ENCODE measurements around the gene WIPF1. TPM values are rescaled to one million over a fixed set of nuclear protein-coding genes. Genes with fewer than 3 reads are reported as not detected.
A peak's percentile ranks its signal among the peaks of the same experiment; 100 is the strongest.

The WIPF1 gene
- total RNA-seq, 1 donor from 2014 or later, result 20.4 TPM

DNA sequence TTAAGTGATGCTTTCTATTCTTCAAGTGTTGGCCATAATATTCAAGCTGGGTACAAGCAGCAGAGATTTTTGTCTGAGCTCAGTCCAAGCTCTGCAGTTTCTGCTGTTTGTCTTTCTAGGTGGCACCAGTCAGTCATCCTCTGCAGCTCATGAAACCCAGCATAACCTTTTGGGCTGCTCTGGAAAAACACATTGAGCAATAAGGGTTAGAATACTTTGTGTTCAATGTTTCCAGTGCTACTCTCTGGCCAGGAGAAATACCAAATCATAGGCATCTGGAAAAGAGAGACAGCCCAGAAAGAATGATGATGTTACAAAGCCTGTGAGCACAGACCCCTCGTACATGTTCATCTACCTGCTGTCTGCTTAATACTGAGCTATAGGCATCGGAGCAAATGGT, 19.5 kb upstream of the WIPF1 start:
- H3K27ac ChIP-seq, result peak overlapping the region; percentile 17
- intact Hi-C loops (cut with DNase I), result no loop called here

DNA sequence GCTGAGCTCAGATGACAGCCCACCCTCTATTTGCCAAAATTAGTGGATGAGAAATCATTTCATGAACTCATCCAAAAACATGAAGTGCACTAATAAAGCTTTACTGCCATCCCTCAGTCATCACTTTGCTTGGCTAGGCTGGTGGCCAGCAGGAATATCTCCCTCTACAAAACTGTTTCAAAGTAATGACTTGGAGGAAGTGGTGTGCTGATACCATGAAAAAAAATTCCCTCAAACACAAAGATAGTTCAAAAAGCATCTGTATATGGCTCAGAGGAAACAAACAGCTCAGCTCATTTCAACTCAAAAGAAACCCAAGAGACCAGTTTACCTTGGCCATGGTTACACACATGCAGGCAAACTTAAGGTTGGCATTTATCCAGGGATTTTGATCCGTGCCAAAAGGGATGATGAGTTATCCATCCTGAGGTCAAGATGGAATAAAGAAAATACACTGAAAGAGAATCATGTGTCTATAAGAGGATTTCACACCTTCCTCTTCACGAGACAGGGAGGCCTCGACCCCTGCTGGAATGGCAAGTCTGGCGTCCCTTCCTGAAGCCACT, 18.4 kb upstream of the WIPF1 start:
- no peak overlapping the region for H3K4me3 ChIP-seq
- peak overlapping the region; percentile 6 for H3K27ac ChIP-seq
- H3K9me3 ChIP-seq, result no peaks in the 10 kb centered on the region
- DNase-seq (ENCODE audit: extremely low spot score in 2 of 2), result no peak
- TF ChIP-seq POLR2A (IDR thresholded peaks at IDR 0.05) (no peak), POLR2AphosphoS5 (IDR thresholded peaks at IDR 0.05; ENCODE audit: insufficient read depth in 1 of 2, low read depth in 1 of 2) (no peak), CTCF (IDR thresholded peaks at IDR 0.05) (no peak)
- H3K27me3 ChIP-seq, result no peaks in the 10 kb centered on the region
- peaks cover 56% of the 10 kb centered on the region for H3K4me1 ChIP-seq
- intact Hi-C loops (cut with DNase I), result no loop called here
- no peaks in the 10 kb centered on the region for H3K36me3 ChIP-seq

More for the DNA sequence above, 19.5 kb upstream of the WIPF1 start:
- no peak overlapping the region for H3K4me3 ChIP-seq
- H3K9me3 ChIP-seq, result no peaks in the 10 kb centered on the region
- H3K36me3 ChIP-seq, result no peaks in the 10 kb centered on the region
- H3K27me3 ChIP-seq, result no peaks in the 10 kb centered on the region
- no peak for TF ChIP-seq POLR2AphosphoS5 (IDR thresholded peaks at IDR 0.05; ENCODE audit: insufficient read depth in 1 of 2, low read depth in 1 of 2)
- no peak for TF ChIP-seq CTCF (IDR thresholded peaks at IDR 0.05)
- TF ChIP-seq POLR2A (IDR thresholded peaks at IDR 0.05), result no peak
- DNase-seq (ENCODE audit: extremely low spot score in 2 of 2), result no peak
- peaks cover 45% of the 10 kb centered on the region for H3K4me1 ChIP-seq

DNA sequence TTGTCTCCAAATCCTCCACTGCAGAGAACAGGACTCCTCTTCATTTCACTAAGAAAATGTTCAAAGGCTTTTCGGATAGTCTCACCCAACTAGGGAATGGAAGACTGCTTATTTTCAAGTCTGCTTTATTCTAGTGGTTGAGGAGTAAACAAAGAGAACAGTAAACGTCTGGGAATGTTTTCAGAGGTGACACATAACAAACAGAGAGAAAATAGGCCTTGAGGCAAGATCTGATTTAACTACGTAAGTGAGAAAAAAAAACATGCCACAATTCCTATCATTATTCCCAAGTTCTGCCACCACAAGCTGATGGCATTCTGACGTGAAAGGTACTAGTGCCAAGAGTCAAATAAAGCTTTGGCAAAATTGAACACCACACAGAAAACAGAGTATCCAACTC, 16.7 kb upstream of the WIPF1 start:
- intact Hi-C loops (cut with DNase I), result no loop called here
- Histone ChIP-seq H3K27me3 (no peaks in the 10 kb centered on the region), H3K36me3 (no peaks in the 10 kb centered on the region), H3K27ac (peak overlapping the region; percentile 19), H3K4me3 (no peak overlapping the region), H3K4me1 (peaks cover 64% of the 10 kb centered on the region), H3K9me3 (no peaks in the 10 kb centered on the region)
- DNase-seq (ENCODE audit: extremely low spot score in 2 of 2), result no peak
- TF ChIP-seq POLR2A (IDR thresholded peaks at IDR 0.05) (no peak), POLR2AphosphoS5 (IDR thresholded peaks at IDR 0.05; ENCODE audit: insufficient read depth in 1 of 2, low read depth in 1 of 2) (no peak), CTCF (IDR thresholded peaks at IDR 0.05) (no peak)

DNA sequence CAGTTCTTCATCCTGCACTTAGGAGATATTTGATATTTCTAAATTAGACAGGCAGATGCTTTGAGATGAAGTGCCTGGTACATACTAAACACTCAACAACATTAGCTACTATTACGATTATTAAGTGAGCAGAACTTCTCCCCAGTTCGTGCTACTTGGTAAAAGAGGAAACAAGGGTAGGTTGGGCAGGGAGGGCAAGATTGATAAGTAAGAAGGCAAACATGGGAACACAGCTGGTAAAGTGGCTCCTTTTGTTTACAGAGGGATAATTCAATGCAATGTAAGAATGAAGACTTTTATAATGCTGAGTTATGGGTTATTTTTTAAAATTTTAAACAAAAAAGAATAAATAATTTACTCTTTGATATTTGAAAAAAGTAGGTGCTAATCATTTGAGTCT, 15.9 kb upstream of the WIPF1 start:
- TF ChIP-seq POLR2A (IDR thresholded peaks at IDR 0.05) (no peak), POLR2AphosphoS5 (IDR thresholded peaks at IDR 0.05; ENCODE audit: insufficient read depth in 1 of 2, low read depth in 1 of 2) (no peak), CTCF (IDR thresholded peaks at IDR 0.05) (no peak)
- no peak overlapping the region for H3K27ac ChIP-seq
- intact Hi-C loops (cut with DNase I), result no loop called here
- H3K4me1 ChIP-seq, result peaks cover 70% of the 10 kb centered on the region
- no peaks in the 10 kb centered on the region for H3K9me3 ChIP-seq
- H3K4me3 ChIP-seq, result no peak overlapping the region
- no peaks in the 10 kb centered on the region for H3K27me3 ChIP-seq
- DNase-seq (ENCODE audit: extremely low spot score in 2 of 2), result no peak
- no peaks in the 10 kb centered on the region for H3K36me3 ChIP-seq

DNA sequence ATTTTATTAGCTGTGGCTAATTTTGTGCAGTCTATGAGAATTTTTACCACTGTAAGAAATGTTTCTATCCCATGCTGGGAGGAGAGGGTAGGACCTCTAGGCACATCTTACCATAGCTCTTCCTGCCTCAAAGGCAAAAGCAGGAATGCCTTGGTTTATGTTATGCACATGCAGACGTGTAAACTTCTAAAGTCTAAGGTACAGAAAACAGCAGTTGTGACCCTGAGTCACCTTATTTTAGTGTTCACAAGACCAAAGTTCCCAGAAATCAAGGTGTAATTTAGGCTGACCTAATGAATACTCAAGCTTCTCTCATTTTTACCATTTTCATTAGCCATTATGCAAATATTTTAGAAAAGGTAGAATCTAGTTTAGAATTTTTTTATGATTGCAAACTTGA, 15.4 kb upstream of the WIPF1 start:
- H3K4me3 ChIP-seq, result no peak overlapping the region
- DNase-seq (ENCODE audit: extremely low spot score in 2 of 2), result no peak
- H3K9me3 ChIP-seq, result no peaks in the 10 kb centered on the region
- H3K27ac ChIP-seq, result no peak overlapping the region
- H3K36me3 ChIP-seq, result no peaks in the 10 kb centered on the region
- peaks cover 72% of the 10 kb centered on the region for H3K4me1 ChIP-seq
- no peak for TF ChIP-seq POLR2A (IDR thresholded peaks at IDR 0.05)
- intact Hi-C loops (cut with DNase I), result no loop called here
- H3K27me3 ChIP-seq, result no peaks in the 10 kb centered on the region
